K562 (cell line): ENCODE results near the gene RACK1. TPM values are rescaled to one million over a fixed set of nuclear protein-coding genes. Genes with fewer than 3 reads are reported as not detected.

ENCODE experiments used
- MAFK ChIP-seq: IDR thresholded peaks from 2 replicates; pipeline ENCODE4 v1.6.1; 2011; ENCODE audit warnings: low read length, improper control_type of control experiment
- RFX5 ChIP-seq: IDR thresholded peaks from 2 replicates; pipeline ENCODE4 v1.6.1; 2011; ENCODE audit warnings: low read depth, mild to moderate bottlenecking, improper control_type of control experiment, low read length
- SRSF7 ChIP-seq: fragments of 200-400 bp; formaldehyde crosslinking; optimal IDR thresholded peaks from 2 replicates; pipeline ENCODE3; 2017; ENCODE audit warnings: mild to moderate bottlenecking, low read depth, low read length
- polyA plus RNA-seq, 8 experiments: library from polyadenylated mRNA; depleted of rRNA in 4 of 8; stranded (reverse) in 5 of 8; unstranded in 3 of 8; fragments of >200 nt; fragmentation: Nextera tagmentation in 2 of 8; fragmentation: Illumina TruSeq in 1 of 8; extraction: Ambion mirVana in 2 of 8; extraction: Trizol in 1 of 8; gene quantifications; 2 replicates each; pipeline versions ENCODE4 v1.2.1 to v1.2.3, GENCODE V29; 2011 to 2014; ENCODE audit warnings: inconsistent platforms in 1 of 8, missing spikeins in 1 of 8
- total RNA-seq, 7 experiments: library from RNA; depleted of rRNA in 6 of 7; stranded (reverse); fragments of >200 nt in 6 of 7; fragmentation: Illumina TruSeq in 2 of 7; extraction: Trizol in 2 of 7; gene quantifications; 2 replicates each; pipeline versions ENCODE4 v1.2.1 to v1.2.3, GENCODE V29; 2011 to 2021; ENCODE audit warnings: low replicate concordance in 1 of 7
- TF ChIP-seq, protein P1 (sequence below): sonication (generic); formaldehyde crosslinking; IDR thresholded peaks from 2 replicates; pipeline ENCODE4 v1.8.0; 2023; ENCODE audit warnings: mild to moderate bottlenecking, missing genetic modification reagents
- TF ChIP-seq, protein P2 (sequence below): sonication (generic); formaldehyde crosslinking; IDR thresholded peaks from 2 replicates; pipeline ENCODE4 v1.8.0; 2023; ENCODE audit warnings: missing genetic modification reagents, mild to moderate bottlenecking, borderline replicate concordance
- TF ChIP-seq, protein P3 (sequence below): fragments of 450-650 bp; formaldehyde crosslinking; IDR thresholded peaks from 2 replicates; pipeline ENCODE4 v1.4.0; 2020; ENCODE audit warnings: mild to moderate bottlenecking, moderate library complexity
- TF ChIP-seq, protein P4 (sequence below): sonication (generic); formaldehyde crosslinking; IDR thresholded peaks from 2 replicates; pipeline ENCODE4 v1.8.1; 2023; ENCODE audit warnings: mild to moderate bottlenecking, missing genetic modification reagents
- TF ChIP-seq, protein P5 (sequence below), 3 experiments: fragments of 200-800 bp in 1 of 3; fragments of 250-450 bp in 1 of 3; fragments of 450-650 bp in 1 of 3; sonication (Bioruptor Pico) in 1 of 3; sonication (Bioruptor generic) in 1 of 3; formaldehyde crosslinking in 1 of 3; IDR thresholded peaks; 2 replicates each; pipeline versions ENCODE4 v1.6.1 to v1.8.0; 2016 to 2022; ENCODE audit warnings: mild to moderate bottlenecking in 2 of 3, missing genetic modification characterization in 2 of 3, missing compliant biosample characterization in 1 of 3, moderate library complexity in 1 of 3

The RACK1 gene
- total and polyA plus RNA-seq, 9 of the 15 experiments (the other 6 are each of a cell fraction or from before 2014, with no cell fraction given), result 2,303 to 5,311 (median 3,833) TPM

DNA sequence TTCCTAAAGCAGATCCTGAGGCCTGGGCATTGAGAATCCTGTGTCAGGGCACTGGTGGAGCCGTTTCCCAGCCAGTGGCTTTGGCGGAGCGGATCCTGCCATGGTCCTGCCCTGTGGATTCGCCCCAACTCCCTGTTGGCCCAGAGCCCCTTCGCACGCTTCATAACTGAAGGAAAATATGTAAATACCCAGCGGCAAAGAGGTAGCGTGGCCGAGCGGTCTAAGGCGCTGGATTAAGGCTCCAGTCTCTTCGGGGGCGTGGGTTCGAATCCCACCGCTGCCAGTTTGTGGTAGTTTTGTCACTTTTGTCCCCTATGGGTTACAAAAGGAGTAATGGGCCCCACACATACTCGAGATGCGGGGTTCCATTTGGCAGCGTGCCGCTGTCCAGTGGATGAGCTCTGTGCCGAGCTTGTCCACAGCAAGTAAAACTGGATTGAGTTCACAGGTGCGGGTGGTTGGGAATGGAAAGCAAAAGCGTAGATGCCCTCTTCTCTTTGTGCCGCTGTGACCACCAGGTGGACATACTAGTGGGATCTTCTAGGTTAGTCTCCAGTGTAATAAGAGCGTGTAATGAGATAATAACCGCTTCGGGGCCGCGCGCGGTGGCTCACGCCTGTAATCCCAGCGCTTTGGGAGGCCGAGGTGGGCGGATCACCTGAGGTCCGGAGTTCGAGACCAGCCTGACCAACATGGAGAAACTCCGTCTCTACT is 56.0 kb downstream of the RACK1 start (continued):
- TF ChIP-seq, protein P1, sequence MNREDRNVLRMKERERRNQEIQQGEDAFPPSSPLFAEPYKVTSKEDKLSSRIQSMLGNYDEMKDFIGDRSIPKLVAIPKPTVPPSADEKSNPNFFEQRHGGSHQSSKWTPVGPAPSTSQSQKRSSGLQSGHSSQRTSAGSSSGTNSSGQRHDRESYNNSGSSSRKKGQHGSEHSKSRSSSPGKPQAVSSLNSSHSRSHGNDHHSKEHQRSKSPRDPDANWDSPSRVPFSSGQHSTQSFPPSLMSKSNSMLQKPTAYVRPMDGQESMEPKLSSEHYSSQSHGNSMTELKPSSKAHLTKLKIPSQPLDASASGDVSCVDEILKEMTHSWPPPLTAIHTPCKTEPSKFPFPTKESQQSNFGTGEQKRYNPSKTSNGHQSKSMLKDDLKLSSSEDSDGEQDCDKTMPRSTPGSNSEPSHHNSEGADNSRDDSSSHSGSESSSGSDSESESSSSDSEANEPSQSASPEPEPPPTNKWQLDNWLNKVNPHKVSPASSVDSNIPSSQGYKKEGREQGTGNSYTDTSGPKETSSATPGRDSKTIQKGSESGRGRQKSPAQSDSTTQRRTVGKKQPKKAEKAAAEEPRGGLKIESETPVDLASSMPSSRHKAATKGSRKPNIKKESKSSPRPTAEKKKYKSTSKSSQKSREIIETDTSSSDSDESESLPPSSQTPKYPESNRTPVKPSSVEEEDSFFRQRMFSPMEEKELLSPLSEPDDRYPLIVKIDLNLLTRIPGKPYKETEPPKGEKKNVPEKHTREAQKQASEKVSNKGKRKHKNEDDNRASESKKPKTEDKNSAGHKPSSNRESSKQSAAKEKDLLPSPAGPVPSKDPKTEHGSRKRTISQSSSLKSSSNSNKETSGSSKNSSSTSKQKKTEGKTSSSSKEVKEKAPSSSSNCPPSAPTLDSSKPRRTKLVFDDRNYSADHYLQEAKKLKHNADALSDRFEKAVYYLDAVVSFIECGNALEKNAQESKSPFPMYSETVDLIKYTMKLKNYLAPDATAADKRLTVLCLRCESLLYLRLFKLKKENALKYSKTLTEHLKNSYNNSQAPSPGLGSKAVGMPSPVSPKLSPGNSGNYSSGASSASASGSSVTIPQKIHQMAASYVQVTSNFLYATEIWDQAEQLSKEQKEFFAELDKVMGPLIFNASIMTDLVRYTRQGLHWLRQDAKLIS (CRISPR knock-in tag), result peak; percentile 54; the same call in 1 of the 2 replicates
- TF ChIP-seq, protein P2, sequence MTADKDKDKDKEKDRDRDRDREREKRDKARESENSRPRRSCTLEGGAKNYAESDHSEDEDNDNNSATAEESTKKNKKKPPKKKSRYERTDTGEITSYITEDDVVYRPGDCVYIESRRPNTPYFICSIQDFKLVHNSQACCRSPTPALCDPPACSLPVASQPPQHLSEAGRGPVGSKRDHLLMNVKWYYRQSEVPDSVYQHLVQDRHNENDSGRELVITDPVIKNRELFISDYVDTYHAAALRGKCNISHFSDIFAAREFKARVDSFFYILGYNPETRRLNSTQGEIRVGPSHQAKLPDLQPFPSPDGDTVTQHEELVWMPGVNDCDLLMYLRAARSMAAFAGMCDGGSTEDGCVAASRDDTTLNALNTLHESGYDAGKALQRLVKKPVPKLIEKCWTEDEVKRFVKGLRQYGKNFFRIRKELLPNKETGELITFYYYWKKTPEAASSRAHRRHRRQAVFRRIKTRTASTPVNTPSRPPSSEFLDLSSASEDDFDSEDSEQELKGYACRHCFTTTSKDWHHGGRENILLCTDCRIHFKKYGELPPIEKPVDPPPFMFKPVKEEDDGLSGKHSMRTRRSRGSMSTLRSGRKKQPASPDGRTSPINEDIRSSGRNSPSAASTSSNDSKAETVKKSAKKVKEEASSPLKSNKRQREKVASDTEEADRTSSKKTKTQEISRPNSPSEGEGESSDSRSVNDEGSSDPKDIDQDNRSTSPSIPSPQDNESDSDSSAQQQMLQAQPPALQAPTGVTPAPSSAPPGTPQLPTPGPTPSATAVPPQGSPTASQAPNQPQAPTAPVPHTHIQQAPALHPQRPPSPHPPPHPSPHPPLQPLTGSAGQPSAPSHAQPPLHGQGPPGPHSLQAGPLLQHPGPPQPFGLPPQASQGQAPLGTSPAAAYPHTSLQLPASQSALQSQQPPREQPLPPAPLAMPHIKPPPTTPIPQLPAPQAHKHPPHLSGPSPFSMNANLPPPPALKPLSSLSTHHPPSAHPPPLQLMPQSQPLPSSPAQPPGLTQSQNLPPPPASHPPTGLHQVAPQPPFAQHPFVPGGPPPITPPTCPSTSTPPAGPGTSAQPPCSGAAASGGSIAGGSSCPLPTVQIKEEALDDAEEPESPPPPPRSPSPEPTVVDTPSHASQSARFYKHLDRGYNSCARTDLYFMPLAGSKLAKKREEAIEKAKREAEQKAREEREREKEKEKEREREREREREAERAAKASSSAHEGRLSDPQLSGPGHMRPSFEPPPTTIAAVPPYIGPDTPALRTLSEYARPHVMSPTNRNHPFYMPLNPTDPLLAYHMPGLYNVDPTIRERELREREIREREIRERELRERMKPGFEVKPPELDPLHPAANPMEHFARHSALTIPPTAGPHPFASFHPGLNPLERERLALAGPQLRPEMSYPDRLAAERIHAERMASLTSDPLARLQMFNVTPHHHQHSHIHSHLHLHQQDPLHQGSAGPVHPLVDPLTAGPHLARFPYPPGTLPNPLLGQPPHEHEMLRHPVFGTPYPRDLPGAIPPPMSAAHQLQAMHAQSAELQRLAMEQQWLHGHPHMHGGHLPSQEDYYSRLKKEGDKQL (CRISPR knock-in tag), result no peak
- TF ChIP-seq, protein P3, sequence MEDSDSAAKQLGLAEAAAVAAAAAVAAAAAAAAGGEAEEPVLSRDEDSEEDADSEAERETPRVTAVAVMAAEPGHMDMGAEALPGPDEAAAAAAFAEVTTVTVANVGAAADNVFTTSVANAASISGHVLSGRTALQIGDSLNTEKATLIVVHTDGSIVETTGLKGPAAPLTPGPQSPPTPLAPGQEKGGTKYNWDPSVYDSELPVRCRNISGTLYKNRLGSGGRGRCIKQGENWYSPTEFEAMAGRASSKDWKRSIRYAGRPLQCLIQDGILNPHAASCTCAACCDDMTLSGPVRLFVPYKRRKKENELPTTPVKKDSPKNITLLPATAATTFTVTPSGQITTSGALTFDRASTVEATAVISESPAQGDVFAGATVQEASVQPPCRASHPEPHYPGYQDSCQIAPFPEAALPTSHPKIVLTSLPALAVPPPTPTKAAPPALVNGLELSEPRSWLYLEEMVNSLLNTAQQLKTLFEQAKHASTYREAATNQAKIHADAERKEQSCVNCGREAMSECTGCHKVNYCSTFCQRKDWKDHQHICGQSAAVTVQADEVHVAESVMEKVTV (CRISPR knock-in tag), result no peak
- TF ChIP-seq, protein P4, sequence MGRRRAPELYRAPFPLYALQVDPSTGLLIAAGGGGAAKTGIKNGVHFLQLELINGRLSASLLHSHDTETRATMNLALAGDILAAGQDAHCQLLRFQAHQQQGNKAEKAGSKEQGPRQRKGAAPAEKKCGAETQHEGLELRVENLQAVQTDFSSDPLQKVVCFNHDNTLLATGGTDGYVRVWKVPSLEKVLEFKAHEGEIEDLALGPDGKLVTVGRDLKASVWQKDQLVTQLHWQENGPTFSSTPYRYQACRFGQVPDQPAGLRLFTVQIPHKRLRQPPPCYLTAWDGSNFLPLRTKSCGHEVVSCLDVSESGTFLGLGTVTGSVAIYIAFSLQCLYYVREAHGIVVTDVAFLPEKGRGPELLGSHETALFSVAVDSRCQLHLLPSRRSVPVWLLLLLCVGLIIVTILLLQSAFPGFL (CRISPR knock-in tag), result no peak
- TF ChIP-seq MAFK (0 out of 2 replicates have a peak, but pooled peaks have one; percentile 4), SRSF7 (no peak), RFX5 (peak; percentile 70; the same call in 1 of the 2 replicates)
- TF ChIP-seq, protein P5, sequence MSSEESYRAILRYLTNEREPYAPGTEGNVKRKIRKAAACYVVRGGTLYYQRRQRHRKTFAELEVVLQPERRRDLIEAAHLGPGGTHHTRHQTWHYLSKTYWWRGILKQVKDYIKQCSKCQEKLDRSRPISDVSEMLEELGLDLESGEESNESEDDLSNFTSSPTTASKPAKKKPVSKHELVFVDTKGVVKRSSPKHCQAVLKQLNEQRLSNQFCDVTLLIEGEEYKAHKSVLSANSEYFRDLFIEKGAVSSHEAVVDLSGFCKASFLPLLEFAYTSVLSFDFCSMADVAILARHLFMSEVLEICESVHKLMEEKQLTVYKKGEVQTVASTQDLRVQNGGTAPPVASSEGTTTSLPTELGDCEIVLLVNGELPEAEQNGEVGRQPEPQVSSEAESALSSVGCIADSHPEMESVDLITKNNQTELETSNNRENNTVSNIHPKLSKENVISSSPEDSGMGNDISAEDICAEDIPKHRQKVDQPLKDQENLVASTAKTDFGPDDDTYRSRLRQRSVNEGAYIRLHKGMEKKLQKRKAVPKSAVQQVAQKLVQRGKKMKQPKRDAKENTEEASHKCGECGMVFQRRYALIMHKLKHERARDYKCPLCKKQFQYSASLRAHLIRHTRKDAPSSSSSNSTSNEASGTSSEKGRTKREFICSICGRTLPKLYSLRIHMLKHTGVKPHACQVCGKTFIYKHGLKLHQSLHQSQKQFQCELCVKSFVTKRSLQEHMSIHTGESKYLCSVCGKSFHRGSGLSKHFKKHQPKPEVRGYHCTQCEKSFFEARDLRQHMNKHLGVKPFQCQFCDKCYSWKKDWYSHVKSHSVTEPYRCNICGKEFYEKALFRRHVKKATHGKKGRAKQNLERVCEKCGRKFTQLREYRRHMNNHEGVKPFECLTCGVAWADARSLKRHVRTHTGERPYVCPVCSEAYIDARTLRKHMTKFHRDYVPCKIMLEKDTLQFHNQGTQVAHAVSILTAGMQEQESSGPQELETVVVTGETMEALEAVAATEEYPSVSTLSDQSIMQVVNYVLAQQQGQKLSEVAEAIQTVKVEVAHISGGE (CRISPR knock-in tag; IDR thresholded peaks at IDR 0.05), result peak in 1 of 3 experiments; percentile 51; a peak in 1 of 6 replicates
